ENCODE data around the gene DHX34.

Gene DHX34

GRCh38 chr19:47375694-47376588, 26.8 kb downstream of the DHX34 start:
- no peak for TF ChIP-seq CTCF (IDR thresholded peaks at IDR 0.05; ENCODE audit: insufficient read depth, low read length, missing control alignments)
- POLR2A ChIA-PET: no interaction called here
- no peak for DNase-seq (ENCODE audit: low read depth, low spot score)
- CTCF ChIA-PET: interaction anchor here (0.8 to 3.8 kb wide), 4 partner anchors 15 to 81 kb away, joined by 3 to 29 read pairs (median 12); partner anchors contain the start of gene DHX34
- no peak overlapping the region for H3K4me3 ChIP-seq (ENCODE audit: low read depth, low read length)

GRCh38 chr19:47376589-47377144, 27.6 kb downstream of the DHX34 start:
- ChIA-PET CTCF (interaction anchor here (1.2 to 3.8 kb wide), 2 partner anchors 14 to 28 kb away, joined by 7 to 29 read pairs; partner anchors contain the start of gene DHX34), POLR2A (no interaction called here)
- no peak overlapping the region for H3K4me3 ChIP-seq (ENCODE audit: low read depth, low read length)
- no peak for DNase-seq (ENCODE audit: low read depth, low spot score)
- TF ChIP-seq CTCF (IDR thresholded peaks at IDR 0.05; ENCODE audit: insufficient read depth, low read length, missing control alignments): no peak

GRCh38 chr19:47377208-47377701, 28.1 kb downstream of the DHX34 start:
- TF ChIP-seq CTCF (IDR thresholded peaks at IDR 0.05; ENCODE audit: insufficient read depth, low read length, missing control alignments): no peak
- H3K4me3 ChIP-seq (ENCODE audit: low read depth, low read length): no peak overlapping the region
- DNase-seq (ENCODE audit: low read depth, low spot score): no peak
- CTCF ChIA-PET: interaction anchor here (1.0 to 3.8 kb wide), 3 partner anchors 14 to 31 kb away, joined by 4 to 29 read pairs (median 5); partner anchors contain the start of gene DHX34
- POLR2A ChIA-PET: no interaction called here

- ChIA-PET POLR2A (no interaction called here), CTCF (interaction anchor here (1.0 to 3.8 kb wide), 3 partner anchors 13 to 32 kb away, joined by 4 to 29 read pairs (median 5); partner anchors contain the start of gene DHX34)
- no peak for DNase-seq (ENCODE audit: low read depth, low spot score)
These were observed 28.7 kb downstream of the DHX34 start for GRCh38 chr19:47377801-47378200.

GRCh38 chr19:47378246-47378645, 29.1 kb downstream of the DHX34 start:
- ChIA-PET CTCF (interaction anchor here (1.0 to 3.8 kb wide), 3 partner anchors 13 to 32 kb away, joined by 4 to 29 read pairs (median 5); partner anchors contain the start of gene DHX34), POLR2A (no interaction called here)
- DNase-seq (ENCODE audit: low read depth, low spot score): no peak
- H3K4me3 ChIP-seq (ENCODE audit: low read depth, low read length): no peak overlapping the region
- TF ChIP-seq CTCF (IDR thresholded peaks at IDR 0.05; ENCODE audit: insufficient read depth, low read length, missing control alignments): no peak

More at GRCh38 chr19:47377801-47378200, 28.7 kb downstream of the DHX34 start:
- H3K4me3 ChIP-seq (ENCODE audit: low read depth, low read length): no peak overlapping the region
- no peak for TF ChIP-seq CTCF (IDR thresholded peaks at IDR 0.05; ENCODE audit: insufficient read depth, low read length, missing control alignments)

All from AG04449 (cell line).